NT2/D1 (cell line): Measurements from ENCODE around the gene SDK2.

Source experiments
- SUZ12 ChIP-seq: IDR thresholded peaks from 2 replicates; pipeline ENCODE4 v1.6.1; 2011; ENCODE audit not compliant: insufficient read length, insufficient read depth; ENCODE audit errors: extremely low read depth
- YY1 ChIP-seq: IDR thresholded peaks from 2 replicates; pipeline ENCODE4 v1.6.1; 2011; ENCODE audit not compliant: insufficient read length, insufficient read depth
- ZNF274 ChIP-seq: IDR thresholded peaks from 2 replicates; pipeline ENCODE4 v1.6.1; 2011; ENCODE audit warnings: mild to moderate bottlenecking, low read depth, low read length

DNA sequence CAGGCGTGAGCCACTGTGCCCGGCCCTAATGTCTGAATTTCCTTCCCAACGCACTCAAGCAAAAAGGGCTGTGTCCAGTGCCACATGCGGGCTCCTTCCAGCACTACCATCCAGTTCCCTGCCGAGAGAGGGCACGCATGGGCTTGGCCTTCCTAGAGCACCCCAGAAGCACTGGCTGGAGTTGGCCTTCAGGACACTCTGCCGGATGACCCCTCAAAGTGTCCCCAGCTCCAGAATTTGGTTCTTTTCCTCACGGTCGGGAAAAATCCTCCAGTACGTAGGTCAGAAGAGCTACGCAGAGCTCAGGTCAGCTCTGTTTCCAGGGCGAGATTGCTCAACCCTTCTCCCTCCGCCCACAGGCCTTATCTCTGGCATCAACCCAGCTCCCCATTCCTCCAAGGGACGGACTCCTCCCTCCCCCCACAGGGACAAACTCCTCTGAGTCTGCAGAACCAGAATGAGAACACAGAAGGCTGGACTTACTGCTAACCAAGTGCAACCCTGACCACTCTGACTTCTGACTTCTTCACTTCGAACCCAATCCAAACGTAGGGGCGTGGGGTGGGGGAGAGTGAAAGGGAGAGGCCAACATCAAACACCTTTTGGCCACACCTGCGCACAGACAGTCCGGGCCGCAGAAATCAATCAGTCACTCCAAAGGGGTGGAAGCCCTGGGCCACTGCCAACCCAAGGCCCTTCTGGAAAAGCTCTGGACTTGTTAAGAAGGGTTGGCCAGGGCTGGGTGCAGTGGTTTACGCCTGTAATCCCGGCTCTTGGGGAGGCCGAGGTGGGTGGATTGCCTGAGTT is 336.0 kb downstream of the SDK2 start:
- no peak for TF ChIP-seq YY1
- no peak for TF ChIP-seq SUZ12
- TF ChIP-seq ZNF274, result no peak
